Epidermal melanocyte (primary cell): ENCODE data around the gene RETREG1.
A peak's percentile ranks its signal among the peaks of the same experiment; 100 is the strongest.

Experiments
- DNase-seq: peaks from one replicate; pipeline ENCODE4 v3.0.0; 2011; ENCODE audit warnings: low spot score; ENCODE audit not compliant: insufficient read length

The RETREG1 gene

GRCh38 chr5:16582081-16582480 is 34.7 kb downstream of the RETREG1 start:
- DNase-seq = no peak

- DNase-seq = no peak
Observed at GRCh38 chr5:16580382-16580781, 36.4 kb downstream of the RETREG1 start.

- DNase-seq = no peak
Observed at GRCh38 chr5:16579142-16579847, 37.5 kb downstream of the RETREG1 start.

- DNase-seq = no peak
Observed at GRCh38 chr5:16578474-16578883, 38.3 kb downstream of the RETREG1 start.

GRCh38 chr5:16577677-16578076 is 39.1 kb downstream of the RETREG1 start:
- DNase-seq = no peak

GRCh38 chr5:16574789-16575721 is 41.7 kb downstream of the RETREG1 start:
- no peak for DNase-seq

GRCh38 chr5:16573401-16573800 is 43.4 kb downstream of the RETREG1 start:
- no peak for DNase-seq

- no peak for DNase-seq
Observed at GRCh38 chr5:16572289-16573015, 44.3 kb downstream of the RETREG1 start.

GRCh38 chr5:16571016-16571415 is 45.8 kb downstream of the RETREG1 start:
- DNase-seq = no peak

GRCh38 chr5:16570121-16570815 is 46.5 kb downstream of the RETREG1 start:
- no peak for DNase-seq

GRCh38 chr5:16568875-16569580 is 47.8 kb downstream of the RETREG1 start:
- peak; percentile 79 for DNase-seq

GRCh38 chr5:16567365-16567764 is 49.4 kb downstream of the RETREG1 start:
- no peak for DNase-seq

- DNase-seq = no peak
Observed at GRCh38 chr5:16565118-16565517, 51.7 kb downstream of the RETREG1 start.

GRCh38 chr5:16564248-16564867 is 52.4 kb downstream of the RETREG1 start:
- DNase-seq = no peak

GRCh38 chr5:16563686-16564085 is 53.1 kb downstream of the RETREG1 start:
- no peak for DNase-seq

GRCh38 chr5:16561660-16562059 is 55.1 kb downstream of the RETREG1 start:
- no peak for DNase-seq

- no peak for DNase-seq
Observed at GRCh38 chr5:16559702-16560101, 57.1 kb downstream of the RETREG1 start.

- no peak for DNase-seq
Observed at GRCh38 chr5:16558984-16559629, 57.7 kb downstream of the RETREG1 start.

GRCh38 chr5:16557477-16557876 is 59.3 kb downstream of the RETREG1 start:
- DNase-seq = no peak

GRCh38 chr5:16554110-16554509 is 62.7 kb downstream of the RETREG1 start:
- DNase-seq = no peak
